ENCODE results near the gene NDRG2.

NDRG2 gene

DNA sequence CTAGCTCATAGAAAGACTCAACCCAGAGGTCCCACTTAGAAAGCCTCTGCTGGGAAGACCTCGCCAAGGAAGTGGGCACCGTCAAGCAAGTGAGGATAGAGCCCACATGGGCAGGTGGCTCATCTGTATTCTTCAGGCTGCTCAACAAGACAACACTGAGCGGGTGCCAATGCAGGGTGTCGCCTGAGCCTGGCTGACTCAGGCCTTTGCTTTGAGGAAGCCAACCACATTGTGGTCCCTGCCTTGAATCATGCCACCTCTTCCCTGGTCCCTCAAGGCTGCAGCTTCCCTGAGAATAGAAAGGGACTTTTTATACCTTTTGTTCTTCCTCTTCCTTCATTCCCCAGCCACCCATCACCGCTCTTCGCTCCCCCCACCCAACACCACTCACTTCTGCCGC is 11.9 kb upstream of the NDRG2 start:
- DNase-seq (ENCODE audit: low spot score), result no peak
- CTCF ChIA-PET, result interaction anchor here (1.4 kb wide), 1 partner anchor 179 kb away, joined by 3 read pairs; no protein-coding TSS in a partner anchor
- H3K27ac ChIP-seq, result no peak overlapping the region
- POLR2A ChIA-PET (ENCODE audit: low non-redundant PET), result no interaction called here
- TF ChIP-seq, protein P1, sequence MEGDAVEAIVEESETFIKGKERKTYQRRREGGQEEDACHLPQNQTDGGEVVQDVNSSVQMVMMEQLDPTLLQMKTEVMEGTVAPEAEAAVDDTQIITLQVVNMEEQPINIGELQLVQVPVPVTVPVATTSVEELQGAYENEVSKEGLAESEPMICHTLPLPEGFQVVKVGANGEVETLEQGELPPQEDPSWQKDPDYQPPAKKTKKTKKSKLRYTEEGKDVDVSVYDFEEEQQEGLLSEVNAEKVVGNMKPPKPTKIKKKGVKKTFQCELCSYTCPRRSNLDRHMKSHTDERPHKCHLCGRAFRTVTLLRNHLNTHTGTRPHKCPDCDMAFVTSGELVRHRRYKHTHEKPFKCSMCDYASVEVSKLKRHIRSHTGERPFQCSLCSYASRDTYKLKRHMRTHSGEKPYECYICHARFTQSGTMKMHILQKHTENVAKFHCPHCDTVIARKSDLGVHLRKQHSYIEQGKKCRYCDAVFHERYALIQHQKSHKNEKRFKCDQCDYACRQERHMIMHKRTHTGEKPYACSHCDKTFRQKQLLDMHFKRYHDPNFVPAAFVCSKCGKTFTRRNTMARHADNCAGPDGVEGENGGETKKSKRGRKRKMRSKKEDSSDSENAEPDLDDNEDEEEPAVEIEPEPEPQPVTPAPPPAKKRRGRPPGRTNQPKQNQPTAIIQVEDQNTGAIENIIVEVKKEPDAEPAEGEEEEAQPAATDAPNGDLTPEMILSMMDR (conservative IDR thresholded peaks at IDR 0.05; ENCODE audit: low read depth), result no peak

DNA sequence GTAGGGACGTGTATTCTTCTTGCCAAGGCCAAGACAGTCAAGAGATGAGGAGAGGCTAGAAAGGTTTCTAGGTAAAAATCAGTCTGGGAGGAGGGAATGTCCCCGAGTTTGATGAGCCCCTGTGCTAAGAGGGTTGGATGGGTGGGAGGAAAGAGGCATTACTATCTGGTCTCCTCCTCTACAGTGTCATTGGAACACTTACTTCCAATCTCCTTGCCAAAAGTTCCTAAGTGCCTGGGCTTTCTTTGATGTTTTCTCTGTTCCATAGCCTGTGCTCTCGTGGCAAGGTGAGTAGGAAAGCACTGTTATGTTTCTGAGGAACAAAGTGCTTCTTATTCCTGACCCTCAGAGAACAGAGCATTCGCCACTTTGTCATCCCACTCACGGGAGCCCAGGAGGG is 9.8 kb upstream of the NDRG2 start, which contains the start of gene RNASE13:
Gene RNASE13, minus strand, starts transcription at position 101 of the 400 bp plus-strand sequence. CDS start 519 bp downstream, outside the sequence.
- TF ChIP-seq, protein P1 (conservative IDR thresholded peaks at IDR 0.05; ENCODE audit: low read depth), result no peak
- H3K27ac ChIP-seq, result no peak within 1 kb of the TSS
- DNase-seq (ENCODE audit: low spot score), result no peak
- ChIA-PET CTCF (interaction anchor here (1.6 kb wide), 1 partner anchor 20 kb away, joined by 8 read pairs; no protein-coding TSS in a partner anchor), POLR2A (ENCODE audit: low non-redundant PET) (no interaction called here)

DNA sequence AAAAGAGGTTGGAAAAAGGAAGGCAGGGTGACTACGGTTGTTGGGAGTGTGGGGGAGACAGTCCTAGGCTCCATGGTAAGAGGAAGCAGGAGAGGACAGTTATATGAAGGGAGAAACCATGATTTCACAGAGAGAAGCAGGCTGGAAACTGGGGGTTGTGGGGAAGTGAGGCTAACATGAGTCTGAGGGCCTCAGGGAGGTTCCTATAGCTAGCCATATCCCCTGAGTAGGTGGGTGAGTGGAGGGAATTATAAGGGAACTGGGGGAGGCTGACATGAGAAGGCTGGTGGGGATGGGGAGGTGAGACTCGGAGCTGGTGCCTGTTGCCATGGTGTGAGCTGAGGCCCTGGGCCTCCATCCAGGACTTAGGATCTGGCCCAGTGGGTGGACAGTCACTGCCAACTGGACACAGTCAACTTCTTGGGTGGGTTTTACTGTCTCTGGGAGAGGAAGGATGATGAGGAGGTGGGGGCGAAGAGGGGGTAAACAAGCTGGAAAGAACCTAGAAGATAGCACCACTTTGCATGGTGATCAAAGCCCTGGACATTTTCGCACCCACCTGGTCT is 8.4 kb upstream of the NDRG2 start:
- TF ChIP-seq, protein P1 (conservative IDR thresholded peaks at IDR 0.05; ENCODE audit: low read depth), result no peak
- no peak overlapping the region for H3K27ac ChIP-seq
- no peak for DNase-seq (ENCODE audit: low spot score)
- CTCF ChIA-PET, result interaction anchor here (0.5 to 2.8 kb wide), 3 partner anchors 19 to 42 kb away, joined by 3 to 20 read pairs (median 5); no protein-coding TSS in a partner anchor
- POLR2A ChIA-PET (ENCODE audit: low non-redundant PET), result no interaction called here

DNA sequence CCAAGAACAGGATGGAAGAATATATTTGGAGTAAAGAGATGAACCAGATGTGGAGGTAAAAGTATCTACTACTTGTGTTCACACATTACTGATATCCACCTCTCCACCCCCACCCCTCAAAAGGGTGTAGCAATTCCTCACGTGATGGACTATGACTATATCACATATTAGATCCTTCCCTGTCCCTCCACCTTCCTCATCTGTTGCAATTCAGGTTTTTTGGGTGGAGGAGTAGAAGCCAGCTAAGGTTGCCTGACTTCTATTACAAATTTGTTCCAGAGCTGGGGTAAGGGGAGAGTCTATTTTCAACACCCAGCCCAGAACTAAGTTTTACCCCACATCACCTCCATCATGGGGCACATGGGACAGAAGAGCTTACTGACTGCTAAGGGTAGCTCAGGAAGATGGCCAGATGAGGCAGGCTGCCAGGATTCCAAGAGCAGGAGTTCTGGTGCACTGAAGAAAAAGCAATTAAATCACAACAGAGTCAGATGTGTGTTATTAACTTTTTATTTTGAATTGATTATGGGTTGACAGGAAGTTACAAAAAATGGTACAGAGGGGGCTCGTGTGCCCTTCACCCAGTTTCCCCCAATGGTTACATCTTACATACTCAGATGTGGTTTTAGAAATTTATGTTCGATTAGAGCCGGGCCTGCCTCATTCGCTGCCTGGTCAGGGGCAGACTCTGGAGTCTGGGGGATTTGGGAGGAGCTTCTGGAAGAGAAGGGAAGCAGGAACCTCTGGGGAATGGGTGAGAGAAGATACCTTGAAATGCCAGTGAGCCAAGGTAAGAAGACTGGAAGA is 7.7 kb upstream of the NDRG2 start:
- ChIA-PET CTCF (interaction anchor here (2.1 to 2.8 kb wide), 2 partner anchors 8 to 18 kb away, joined by 7 to 20 read pairs; no protein-coding TSS in a partner anchor), POLR2A (ENCODE audit: low non-redundant PET) (no interaction called here)
- no peak overlapping the region for H3K27ac ChIP-seq
- TF ChIP-seq, protein P1 (conservative IDR thresholded peaks at IDR 0.05; ENCODE audit: low read depth), result no peak
- DNase-seq (ENCODE audit: low spot score), result no peak

DNA sequence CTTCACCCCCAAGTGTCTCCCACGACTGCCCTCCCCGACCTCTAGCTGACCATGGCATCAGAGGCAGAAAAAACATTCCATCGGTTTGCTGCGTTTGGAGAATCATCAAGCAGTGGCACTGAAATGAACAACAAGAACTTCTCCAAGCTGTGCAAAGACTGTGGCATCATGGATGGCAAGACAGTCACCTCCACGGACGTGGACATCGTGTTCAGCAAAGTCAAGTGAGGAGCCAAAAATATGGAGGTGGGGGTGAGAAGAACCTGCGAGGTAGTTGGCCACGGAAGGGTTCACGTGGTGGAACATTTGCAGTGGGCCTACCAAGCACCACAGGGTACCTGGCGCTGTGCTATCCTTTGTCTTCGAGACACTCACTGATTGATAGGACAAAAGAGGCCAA is 5.7 kb upstream of the NDRG2 start:
- H3K27ac ChIP-seq, result no peak overlapping the region
- TF ChIP-seq, protein P1 (conservative IDR thresholded peaks at IDR 0.05; ENCODE audit: low read depth), result no peak
- no peak for DNase-seq (ENCODE audit: low spot score)
- POLR2A ChIA-PET (ENCODE audit: low non-redundant PET), result no interaction called here
- CTCF ChIA-PET, result interaction anchor here (2.1 kb wide), 1 partner anchor 10 kb away, joined by 7 read pairs; no protein-coding TSS in a partner anchor

DNA sequence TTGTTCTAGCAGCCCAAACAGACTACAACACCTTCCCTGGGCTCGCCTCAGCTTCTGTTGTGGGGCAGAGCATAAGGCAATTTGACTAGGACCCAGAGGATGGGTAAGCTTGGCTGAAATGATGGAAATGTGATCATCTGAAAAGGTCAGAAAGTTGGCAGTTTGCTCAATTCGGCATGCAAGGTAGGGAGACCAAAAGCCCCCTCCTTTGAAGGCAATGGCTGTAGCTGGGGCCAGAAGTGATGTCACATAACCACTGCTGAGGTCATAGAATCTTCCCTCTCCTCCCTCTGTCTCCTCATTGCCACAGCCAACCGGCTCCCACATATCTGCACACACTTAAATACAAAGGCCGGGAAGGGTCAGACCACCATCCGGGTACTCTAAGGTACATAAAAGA is 5.1 kb upstream of the NDRG2 start, which contains the start of gene TPPP2:
Gene TPPP2, plus strand, starts transcription at position 301 of the 400 bp plus-strand sequence. CDS start 365 bp downstream, outside the sequence.
- H3K27ac ChIP-seq, result no peak within 1 kb of the TSS
- CTCF ChIA-PET, result interaction anchor here (2.1 kb wide), 1 partner anchor 10 kb away, joined by 7 read pairs; no protein-coding TSS in a partner anchor
- POLR2A ChIA-PET (ENCODE audit: low non-redundant PET), result no interaction called here
- TF ChIP-seq, protein P1 (conservative IDR thresholded peaks at IDR 0.05; ENCODE audit: low read depth), result no peak
- no peak for DNase-seq (ENCODE audit: low spot score)

Measured in RWPE1 (cell line).